Activated CD4-positive, alpha-beta T cell treated with anti-CD3 and anti-CD28 coated beads for 24 hours (primary cell): Measurements from ENCODE around the gene MYO3B.

Source experiments
- DNase-seq, 2 donors: peaks; one replicate each; pipeline ENCODE4 v3.0.0-alpha.2; 2020; ENCODE audit warnings: low read depth in 2 of 2

Gene MYO3B

DNA sequence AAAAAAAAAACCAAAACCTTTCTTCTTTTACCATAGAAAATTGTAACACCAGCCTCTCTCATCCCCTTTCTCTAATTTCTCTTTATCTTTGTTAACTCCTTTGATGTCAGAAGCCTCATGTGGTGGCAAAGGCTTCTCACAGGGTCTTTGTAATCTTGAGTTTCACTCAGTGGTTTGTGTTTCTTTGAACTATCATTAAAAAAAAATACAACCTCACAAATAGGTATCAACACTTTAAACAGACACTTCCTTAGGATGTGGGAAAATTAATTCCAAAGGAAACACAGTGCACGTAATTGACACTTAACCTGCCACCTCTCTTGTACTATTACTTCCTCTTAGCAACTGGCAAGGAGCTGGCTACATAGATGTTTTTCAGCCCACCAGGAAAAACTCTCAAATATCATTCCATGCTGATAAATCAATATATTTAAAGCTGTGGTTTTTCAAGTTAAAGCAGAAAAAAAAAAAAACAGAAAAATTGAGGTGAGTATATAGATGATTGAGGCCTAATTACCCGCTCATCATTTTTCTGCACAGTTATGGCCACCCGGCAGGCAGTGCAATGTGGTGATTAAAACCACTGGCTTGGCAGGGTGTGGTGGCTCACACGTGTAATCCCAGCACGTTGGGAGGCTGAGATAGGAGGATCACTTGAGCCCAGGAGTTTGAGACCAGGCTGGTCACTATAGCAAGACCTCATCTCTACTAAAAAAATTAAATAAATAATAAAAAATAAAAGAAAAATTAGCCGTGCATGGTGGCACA is 193.5 kb downstream of the MYO3B start:
- no peak for DNase-seq

DNA sequence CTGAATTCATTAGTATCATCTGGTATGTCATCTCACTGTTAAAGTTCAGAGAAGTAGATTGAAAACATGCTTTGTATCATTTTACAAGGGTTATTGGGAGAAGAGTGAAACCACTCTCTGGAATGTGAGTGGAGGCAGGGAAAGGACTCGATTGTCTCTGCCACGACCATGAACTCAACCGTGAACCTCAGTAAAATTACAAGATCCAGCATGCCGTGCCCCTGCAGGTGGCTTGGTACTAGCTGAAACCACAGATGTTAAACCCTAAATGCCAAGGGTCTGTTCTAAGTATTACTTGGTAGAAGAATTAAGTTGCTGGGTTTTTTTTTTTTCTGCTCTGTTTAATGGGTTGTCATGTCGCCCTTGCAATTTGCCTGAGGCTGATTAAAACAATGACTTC is 197.2 kb downstream of the MYO3B start:
- DNase-seq: no peak

DNA sequence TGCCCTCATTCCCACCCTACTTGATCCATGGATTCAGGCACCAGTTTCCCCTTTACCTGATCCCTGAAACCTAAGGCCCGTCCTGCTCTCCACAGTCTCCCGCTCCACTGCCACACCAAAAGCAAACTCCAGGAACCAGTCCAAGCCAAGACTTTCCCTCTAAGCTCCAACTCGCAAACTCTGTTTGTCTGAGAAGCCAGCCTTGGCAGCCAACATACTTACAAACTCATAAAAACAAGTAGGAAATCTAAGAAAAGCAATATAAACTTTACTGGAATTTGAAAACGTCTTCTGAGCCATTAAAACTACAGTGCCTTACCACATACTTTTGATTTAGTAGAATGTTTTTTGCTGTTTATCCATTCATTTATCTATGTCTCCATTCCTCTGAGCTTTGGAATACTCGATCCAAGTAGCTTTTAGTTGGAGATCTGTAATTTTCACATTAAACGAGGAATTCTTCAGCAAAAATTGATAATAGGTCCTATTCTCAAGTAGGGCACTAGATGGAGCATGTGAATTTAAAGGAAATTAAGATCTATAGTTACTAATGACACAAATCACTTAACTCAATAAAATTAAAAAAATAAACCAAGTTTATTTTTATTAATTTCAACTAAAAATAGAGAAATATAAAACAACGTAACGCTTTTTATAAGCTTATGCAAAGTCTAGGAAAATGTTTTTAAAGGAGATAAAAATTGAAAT is 199.7 kb downstream of the MYO3B start:
- no peak for DNase-seq

DNA sequence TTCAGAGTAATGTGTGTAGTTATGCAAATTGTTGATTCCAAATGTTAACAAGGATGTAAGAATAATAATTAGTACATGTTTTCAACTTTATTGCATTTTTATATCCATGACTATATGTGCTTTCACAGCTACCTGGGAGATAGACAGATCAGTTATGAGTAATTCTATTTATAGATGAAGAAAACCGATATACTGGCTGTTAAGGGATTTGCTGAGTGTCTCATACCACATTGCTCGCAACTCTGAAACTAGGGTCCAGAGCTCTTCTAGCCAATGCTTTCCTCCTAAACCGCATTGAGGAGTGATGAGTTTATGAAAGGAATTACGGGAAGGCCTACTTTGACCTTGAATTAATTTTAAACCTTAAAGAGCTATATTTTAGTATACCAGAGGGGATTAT is 202.3 kb downstream of the MYO3B start:
- no peak for DNase-seq

DNA sequence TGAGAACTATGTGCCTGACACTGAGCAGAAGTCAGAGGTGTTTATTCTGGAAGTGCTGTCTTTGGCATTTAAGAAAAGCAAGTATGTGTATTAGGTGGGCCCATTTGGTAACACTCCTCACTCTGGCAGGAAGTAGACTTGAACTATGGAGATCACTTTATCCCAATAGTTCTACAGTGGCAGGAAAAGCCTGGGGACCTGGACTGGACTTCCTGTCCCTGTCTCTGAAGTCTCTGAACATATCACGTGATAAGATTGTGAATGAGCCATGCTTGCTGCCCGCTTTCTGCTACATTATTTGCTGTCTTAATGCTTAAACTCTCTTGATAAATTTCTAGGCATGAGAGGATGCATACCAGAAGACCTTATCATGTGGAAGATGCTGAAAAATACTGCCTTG is 203.7 kb downstream of the MYO3B start:
- DNase-seq: no peak

DNA sequence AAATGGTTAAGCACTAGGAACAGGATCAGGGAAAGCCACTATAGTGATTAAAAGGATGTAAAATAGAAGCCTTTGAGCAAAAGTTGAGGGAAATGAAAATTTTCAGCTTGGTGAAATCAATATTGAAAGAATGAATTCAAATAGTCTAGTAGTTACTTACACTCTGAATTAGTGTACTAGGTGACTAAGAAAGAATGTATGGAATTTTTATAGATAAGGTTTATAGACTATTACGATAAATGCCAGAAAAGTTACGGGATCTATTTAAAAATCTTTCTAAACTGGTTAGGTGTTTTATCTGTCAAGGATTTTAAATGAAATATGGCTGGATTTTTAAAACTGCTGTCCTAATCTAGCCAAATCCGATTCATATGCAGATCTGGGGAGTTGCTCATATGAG is 208.6 kb downstream of the MYO3B start:
- DNase-seq: no peak

DNA sequence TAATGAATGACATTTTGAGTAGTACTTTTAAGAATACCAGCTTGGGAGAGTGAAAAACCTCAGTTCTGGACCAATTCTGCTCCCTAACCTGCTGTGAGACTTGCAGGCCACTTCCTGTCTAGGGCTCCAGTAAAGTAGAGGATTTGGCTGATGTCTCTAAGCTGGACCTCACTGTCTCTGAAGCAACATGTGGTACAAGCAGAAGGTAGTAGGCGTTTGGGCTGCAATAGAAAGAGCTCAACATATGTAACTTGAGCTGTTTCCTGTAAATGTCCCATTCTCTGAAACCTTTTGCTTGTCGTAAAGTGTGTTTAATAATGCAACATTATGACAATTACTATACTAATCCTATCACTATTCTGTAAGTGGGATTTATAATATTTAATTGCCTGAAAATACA is 213.1 kb downstream of the MYO3B start:
- DNase-seq: no peak

DNA sequence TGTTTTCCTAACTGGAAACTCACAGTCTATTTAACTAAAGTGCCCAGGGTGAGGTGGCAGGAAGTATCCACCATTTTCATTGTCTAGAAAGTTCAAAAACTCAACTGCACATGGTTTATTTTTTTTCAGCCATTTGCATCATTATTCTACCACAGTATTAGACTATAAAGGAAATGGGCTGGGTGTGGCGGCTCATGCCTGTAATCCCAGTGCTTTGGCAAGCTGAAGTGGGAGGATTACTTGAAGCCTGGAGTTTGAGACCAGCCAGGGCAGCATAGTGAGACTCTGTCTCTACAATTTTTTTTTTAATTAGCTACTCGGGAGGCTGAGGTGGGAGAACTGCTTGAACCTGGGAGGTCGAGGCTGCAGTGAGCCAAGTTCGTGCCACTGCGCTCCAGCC is 213.8 kb downstream of the MYO3B start:
- no peak for DNase-seq

DNA sequence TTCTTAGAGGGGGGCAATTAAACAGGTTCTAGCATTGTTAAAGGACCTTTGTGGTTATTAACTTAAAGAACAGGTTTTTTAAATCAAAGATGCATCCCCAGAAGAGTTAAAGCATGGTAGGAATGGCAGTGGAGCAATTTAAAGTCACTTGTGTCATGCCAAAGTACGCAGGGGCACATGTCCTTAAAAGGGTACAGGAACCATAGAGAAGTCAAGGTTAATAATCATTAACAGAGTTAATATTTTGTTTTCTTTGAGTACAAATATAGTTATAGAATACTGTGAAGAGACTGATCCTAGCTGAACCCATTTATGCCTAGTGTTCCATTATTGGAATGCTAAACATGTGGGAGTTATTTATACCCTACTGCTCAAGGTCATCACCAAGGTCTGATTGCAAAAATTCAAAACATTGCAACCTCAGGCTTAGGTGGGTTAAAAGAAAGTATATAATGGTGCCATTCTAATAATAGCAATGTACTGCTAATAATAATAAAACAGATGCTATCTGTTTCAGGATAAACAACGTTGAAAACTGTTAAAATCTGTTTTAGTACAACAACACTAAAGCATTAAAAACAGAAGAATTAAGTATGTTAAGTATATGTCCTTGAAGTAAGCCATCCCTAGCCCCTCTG is 216.0 kb downstream of the MYO3B start:
- no peak for DNase-seq

DNA sequence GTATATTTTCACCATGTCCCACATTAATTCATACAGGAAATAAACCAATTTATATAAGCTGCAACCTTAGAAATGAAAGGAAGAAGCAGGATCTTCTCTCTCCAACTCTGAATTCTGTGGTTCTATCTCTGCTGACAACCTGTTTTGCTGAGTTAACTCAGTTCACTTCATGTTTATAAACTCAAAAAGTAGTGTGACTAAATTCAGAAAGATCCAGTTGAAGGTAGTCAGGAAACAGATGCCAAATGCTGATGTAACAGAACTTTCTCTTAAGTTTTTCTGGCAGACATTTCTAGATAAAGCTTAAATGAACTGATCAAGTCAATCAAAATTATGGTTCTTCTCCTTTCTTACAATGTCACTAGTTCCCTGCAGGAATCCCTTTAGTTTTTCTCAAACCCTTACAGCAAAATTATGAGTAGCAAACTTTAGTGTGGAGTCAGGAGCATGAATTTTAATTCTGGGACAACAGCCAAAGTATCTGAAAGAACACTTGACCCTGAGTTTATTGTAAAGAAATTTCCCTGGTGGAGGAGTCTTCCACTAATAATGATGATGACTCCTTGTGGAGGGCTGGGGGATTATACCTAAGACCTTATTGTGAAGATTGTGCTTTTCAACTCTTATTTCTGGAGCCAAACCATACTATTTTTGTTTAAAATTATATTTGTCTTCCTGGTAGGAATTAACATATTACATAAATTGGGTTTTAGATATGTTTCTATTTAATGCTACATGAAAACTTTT is 216.9 kb downstream of the MYO3B start:
- DNase-seq: no peak

DNA sequence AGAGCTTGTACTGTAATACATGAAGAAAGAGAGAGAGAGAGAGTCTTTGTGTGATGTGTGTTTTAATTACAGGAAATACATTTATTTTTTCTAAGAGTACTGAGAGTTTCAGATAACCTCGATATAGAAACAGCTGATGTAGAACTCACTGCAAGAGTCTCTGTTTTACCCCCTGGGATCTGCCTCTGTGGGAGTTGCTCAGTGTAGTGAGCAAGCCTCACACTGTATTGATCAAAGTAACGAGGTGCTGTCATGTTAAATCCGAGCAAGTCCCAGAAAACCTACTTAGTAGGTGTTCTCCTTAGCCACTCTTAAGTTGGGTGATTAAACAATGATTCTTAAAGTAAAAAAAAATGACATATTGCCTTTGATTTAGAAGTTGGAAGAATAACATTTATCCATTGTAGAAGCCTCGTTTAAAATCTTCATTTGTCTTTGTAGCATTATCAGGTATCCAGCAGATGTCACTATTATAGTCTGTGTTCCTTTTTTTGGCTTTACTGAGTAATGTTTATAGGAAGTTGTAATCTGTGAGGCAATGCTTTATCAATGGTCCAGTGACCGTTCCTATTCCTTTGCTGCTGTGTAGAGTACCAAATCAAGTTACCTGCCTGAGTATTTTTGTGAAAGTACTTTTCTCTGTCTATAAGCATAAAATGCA is 219.0 kb downstream of the MYO3B start:
- no peak for DNase-seq

DNA sequence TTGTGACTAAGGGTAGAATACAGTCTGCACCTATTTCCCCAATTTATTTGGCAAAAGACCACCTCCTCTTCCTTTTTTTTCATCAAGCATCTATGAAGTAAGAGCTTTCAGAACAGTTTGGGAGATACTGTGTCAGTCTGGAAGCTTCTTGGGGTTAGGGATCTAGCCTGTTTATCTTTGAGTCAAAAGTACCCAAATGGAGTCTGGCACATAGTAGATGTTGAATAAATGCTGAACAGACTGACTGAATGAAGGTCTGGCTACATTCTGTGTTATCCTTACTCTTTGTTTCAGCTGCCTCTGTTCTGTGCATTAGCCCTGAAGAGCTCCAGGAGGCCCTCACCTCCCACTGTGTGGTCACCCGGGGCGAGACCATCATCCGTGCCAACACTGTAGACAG is 223.2 kb downstream of the MYO3B start:
- DNase-seq: no peak

DNA sequence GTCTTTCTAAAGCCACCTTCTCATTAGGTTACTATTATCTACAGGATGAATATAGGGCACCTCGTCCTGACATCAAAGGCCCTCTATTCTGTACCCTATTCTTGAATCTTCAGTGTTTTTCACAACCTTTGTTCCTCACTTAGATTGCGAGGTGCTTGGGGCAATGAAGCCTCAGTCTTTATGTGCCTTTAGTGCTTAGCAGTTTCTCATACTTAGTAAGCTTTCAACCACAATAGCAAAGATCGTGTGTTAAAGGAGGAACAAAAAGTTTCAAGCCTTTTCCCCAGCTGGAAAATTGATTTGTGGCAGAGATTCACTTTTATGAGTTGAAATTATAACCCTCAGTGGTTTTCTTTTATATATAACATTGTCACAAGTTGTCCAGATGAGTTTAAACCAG is 226.9 kb downstream of the MYO3B start:
- DNase-seq: no peak

DNA sequence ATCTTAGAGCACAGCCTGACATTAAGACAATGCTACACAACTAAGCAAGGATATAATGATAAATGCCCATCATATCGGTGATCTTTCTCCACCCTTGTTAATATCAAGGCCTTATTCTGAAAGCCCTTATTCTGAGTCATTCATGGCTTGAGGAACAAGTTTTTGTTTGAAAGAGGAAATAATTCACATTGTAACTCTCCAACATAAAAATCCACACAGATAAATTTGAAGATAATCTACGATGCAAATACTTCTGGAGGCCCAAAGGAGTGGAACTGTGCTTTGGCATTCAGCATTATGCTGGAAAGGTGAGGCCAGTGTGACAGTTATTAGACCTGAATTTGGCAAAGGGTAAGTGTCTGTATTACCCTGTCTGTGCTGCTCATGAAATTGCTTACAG is 227.4 kb downstream of the MYO3B start:
- no peak for DNase-seq

DNA sequence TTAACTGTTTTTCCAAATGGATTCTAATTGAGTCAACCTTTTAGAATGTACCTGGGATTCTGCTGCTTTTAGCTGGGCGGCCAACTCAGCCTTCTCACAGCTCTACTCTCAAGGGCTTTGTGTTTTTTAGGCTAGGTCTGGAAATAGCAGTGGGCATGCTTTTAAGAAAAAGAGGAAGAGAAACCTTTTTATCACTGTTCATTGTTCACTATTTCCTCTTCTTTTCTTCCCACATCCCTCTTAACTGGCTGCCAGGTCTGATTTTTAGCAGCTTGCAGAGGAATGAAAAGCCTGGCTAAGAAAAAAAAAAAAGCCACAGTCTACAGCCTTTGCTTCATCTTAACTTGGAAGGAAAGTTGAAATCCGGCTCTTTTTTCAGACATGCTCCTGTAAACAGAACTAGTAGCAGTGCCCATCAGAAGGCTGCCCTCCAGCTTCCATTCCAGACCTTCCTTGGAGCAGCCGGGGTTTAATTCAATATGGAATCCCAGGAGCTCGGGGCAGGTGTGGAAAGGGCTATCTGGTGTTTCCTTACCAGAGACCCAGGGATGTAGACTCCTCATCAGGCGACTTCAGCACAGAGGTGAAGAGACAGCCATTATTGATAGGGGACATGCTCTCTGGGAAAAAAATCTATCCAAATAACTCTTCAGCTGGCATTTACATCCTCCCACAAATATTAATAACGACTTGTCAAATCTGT is 230.7 kb downstream of the MYO3B start:
- no peak for DNase-seq

DNA sequence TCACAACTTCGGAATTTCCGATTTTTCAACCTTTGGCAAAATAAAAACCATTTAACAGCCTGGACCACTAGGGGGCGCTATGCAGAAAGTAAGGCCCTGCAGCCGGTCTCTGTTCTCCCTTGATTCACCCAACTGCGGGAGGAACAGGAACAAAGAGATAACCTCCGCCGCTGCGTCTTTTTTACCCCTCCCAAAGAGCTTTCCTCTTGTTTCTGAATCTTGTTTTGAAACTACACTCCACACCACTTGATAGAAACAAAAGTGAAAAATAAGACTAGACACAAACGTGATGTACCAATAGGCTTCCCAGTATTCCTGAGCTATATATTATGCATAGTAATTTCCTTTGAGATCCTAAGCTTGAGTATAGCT is 231.2 kb downstream of the MYO3B start:
- DNase-seq: peak; percentile 65 to 76

DNA sequence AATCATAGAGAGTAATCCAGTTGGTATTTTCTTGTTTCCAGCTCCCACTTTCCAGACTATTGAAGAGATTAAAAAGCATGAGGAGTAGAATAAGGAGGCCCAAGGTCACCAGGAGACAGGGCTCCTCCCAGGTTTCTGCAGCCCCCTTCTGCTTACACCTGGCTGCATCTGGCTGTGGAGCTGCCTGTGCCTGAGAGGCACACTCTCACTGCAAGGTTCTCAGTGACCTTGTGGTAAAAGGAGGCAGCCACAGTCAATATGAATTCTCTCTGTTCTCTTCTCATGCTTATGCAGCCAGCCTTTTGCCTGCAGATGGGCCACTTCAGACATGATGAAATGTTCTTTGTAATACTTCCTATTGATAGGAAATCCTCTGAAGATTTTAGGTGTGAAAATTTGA is 233.7 kb downstream of the MYO3B start:
- no peak for DNase-seq

DNA sequence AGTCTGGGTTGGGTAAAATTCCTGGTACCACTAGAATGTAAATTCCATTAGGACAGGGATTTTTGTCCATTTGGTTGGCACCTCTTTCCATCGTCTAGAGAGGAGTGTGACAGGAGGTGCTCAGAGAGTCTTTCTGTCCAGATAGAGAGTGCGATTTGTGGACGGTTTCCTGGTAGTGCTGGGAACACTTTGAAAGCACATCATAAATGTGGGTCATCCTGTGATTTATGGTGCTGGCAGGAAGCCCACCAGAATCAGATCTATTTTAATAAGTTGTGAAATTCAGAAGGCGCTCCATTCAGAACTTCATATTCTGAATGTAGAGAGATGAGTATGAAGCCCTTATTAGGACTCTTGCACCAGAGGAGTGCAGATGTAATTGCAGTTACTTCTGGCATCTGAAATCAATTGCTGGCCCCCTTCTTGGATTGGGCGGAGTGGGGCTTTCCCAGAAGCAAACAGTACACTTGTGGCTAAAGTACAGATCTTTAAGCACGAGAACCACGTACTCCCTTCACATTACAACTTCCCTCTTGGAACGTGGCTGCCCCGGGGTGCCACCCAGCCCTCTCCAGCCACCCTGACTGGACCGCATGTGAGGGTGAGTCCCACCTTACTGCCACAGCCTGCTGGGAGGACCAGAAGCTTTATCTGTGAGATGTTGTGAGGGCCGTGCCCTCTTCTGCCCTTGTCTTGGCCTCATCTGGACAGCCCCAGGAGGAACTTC is 243.2 kb downstream of the MYO3B start:
- no peak for DNase-seq

DNA sequence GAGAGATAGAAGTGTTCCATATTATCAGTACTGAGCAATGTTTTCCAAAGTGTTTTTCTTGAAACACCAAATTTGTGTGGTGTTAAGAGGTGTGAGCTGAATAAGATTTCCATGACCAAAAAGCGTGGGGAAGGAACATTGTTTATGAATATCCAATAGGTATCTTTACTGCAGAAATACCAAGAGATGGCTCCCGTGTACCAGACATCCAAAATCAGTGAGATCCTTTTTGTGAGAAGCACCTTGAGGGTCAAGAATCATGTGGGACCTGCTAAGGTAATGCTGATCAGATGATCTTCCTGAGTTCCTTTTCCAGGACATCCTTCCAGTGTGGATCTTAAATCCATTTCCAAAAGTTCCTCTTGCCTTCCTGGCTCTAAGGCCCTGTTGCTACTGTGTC is 246.0 kb downstream of the MYO3B start:
- DNase-seq: no peak

DNA sequence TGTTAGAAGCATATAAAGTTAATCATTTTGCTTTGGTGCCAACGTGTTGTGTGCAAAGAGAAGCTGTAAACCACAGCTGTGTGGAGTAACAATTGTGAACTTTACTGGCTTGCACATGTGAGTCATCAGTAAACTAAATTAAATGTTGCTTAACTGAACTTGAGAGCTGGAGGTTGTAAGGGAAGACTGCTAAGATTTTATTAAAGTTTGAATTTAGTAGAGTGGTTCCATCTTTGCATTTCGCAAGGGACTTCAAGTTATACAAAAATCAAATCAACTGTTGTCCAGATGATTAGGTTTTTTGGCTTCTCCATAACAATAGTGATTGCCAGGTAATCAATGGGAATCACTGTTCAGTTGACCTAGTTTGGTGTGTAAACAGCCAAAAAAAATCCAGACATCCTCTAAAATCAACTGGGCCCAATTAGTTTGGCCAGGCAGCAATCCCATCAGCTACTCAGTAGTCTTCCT is 247.4 kb downstream of the MYO3B start:
- DNase-seq: no peak
